Prostate gland (tissue), 2 donors: ENCODE results near the gene PPP1R14C.

ENCODE experiments used
- CTCF ChIP-seq, 4 experiments: fragments of 200-600 bp in 2 of 4; fragments of 450-650 bp in 2 of 4; sonication (generic) in 2 of 4; IDR thresholded peaks; 1 replicate in 3 of 4; 2 replicates in 1 of 4; pipeline ENCODE4 v1.5.1; 2016 to 2019; ENCODE audit warnings: antibody characterized with exemption in 4 of 4, mild to moderate bottlenecking in 2 of 4, moderate library complexity in 2 of 4
- POLR2A ChIP-seq: fragments of 450-650 bp; IDR thresholded peaks from one replicate; pipeline ENCODE4 v1.6.1; 2016; ENCODE audit warnings: antibody characterized with exemption, mild to moderate bottlenecking
- POLR2AphosphoS5 ChIP-seq: sonication (generic); formaldehyde crosslinking; IDR thresholded peaks from one replicate; pipeline ENCODE4 v1.6.1; 2017; ENCODE audit warnings: antibody characterized with exemption

- TF ChIP-seq CTCF (IDR thresholded peaks at IDR 0.05) (no peak), POLR2A (no peak), POLR2AphosphoS5 (no peak)
Observed at GRCh38 chr6:150272976-150273315, 130.1 kb downstream of the PPP1R14C start.
